HCT116 (cell line): ENCODE measurements around the gene TBL2. TPM values are rescaled to one million over a fixed set of nuclear protein-coding genes. Genes with fewer than 3 reads are reported as not detected.

Experiments
- ATAC-seq: fragments of 200-7000 bp; cut with Tn5 transposase; 2 replicates; pipeline ENCODE4 v1.9.1; 2020; ENCODE audit warnings: mild to moderate bottlenecking, moderate library complexity
- BruUV-seq: library from RNA; stranded (reverse); fragments of 400-500 nt; replicated peaks from 2 replicates; lab custom pipeline; 2021; lab: Mats Ljungman, UMichigan
- CTCF ChIA-PET: fragments of 300-600 bp; sonication (Branson Sonifier 250); formaldehyde crosslinking; loops from one replicate; lab custom pipeline; 2021; ENCODE audit warnings: antibody characterized with exemption; lab: Charles Lee
- POLR2A ChIA-PET: fragments of 300-600, 350-600 bp; sonication (Branson Sonifier 250); formaldehyde crosslinking; loops from one replicate; lab custom pipeline; 2021; ENCODE audit warnings: antibody characterized with exemption; lab: Charles Lee
- RAD21 ChIA-PET, 2 experiments: fragments of 300-600 bp; sonication (Branson Sonifier 250); formaldehyde crosslinking; loops; one replicate each; lab custom pipeline; 2023; ENCODE audit warnings: low total read pairs in 2 of 2; ENCODE audit not compliant: uncharacterized antibody in 2 of 2, unreplicated experiment in 2 of 2, low non-redundant PET in 1 of 2; lab: Charles Lee
- DNase-seq: peaks from one replicate; pipeline ENCODE4 v3.0.0-alpha.2; 2010; ENCODE audit warnings: low read depth, low spot score
- H2AFZ ChIP-seq: fragments of 200-600 bp; shearing (Covaris generic), sonication (generic); 2 replicates; pipeline ENCODE4 v1.6.1; 2017; ENCODE audit warnings: low read depth, mixed run types, mixed read lengths, antibody characterized with exemption, low read length; ENCODE audit not compliant: poor library complexity, severe bottlenecking
- H3K27ac ChIP-seq: 2 replicates; pipeline ENCODE4 v1.5.1; 2012; ENCODE audit warnings: low read depth, low read length
- H3K27me3 ChIP-seq: fragments of 200-600 bp; sonication (generic); 2 replicates; pipeline ENCODE4 v1.6.1; 2016; ENCODE audit warnings: mixed run types, low read length, mixed read lengths; ENCODE audit not compliant: insufficient read depth
- H3K36me3 ChIP-seq, 2 experiments: fragments of 200-500 bp in 1 of 2; fragments of 200-600 bp in 1 of 2; sonication (Bioruptor generic) in 1 of 2; sonication (generic) in 1 of 2; 2 replicates each; pipeline versions ENCODE4 v1.5.1 to v1.6.1; 2014 to 2016; ENCODE audit warnings: low read length in 2 of 2, inconsistent platforms in 1 of 2, mixed read lengths in 1 of 2, mixed run types in 1 of 2; ENCODE audit not compliant: insufficient read depth in 2 of 2, control insufficient read depth in 1 of 2
- H3K4me1 ChIP-seq, 2 experiments: fragments of 200-600 bp in 1 of 2; sonication (generic) in 1 of 2; 2 replicates each; pipeline versions ENCODE4 v1.5.1 to v1.6.1; 2012 to 2017; ENCODE audit warnings: low read length in 2 of 2, inconsistent platforms in 1 of 2, mild to moderate bottlenecking in 1 of 2, mixed read lengths in 1 of 2, mixed run types in 1 of 2, moderate library complexity in 1 of 2; ENCODE audit not compliant: insufficient read depth in 2 of 2, control insufficient read depth in 1 of 2
- H3K4me2 ChIP-seq: fragments of 200-600 bp; sonication (generic); 2 replicates; pipeline ENCODE4 v1.6.1; 2017; ENCODE audit warnings: mixed run types, low read length, mixed read lengths
- H3K4me3 ChIP-seq, 2 experiments: fragments of 200-600 bp in 1 of 2; sonication (generic) in 1 of 2; replicated peaks in 1 of 2; 2 replicates each; pipeline ENCODE4 v1.5.1; 2011 to 2016; ENCODE audit warnings: low read length in 2 of 2, control low read depth in 1 of 2, low read depth in 1 of 2, mild to moderate bottlenecking in 1 of 2, mixed read lengths in 1 of 2, mixed run types in 1 of 2
- H3K79me2 ChIP-seq: fragments of 200-600 bp; sonication (generic); 2 replicates; pipeline ENCODE4 v1.6.1; 2017; ENCODE audit warnings: mild to moderate bottlenecking, mixed run types, low read length, moderate library complexity, mixed read lengths; ENCODE audit not compliant: insufficient read depth
- H3K9ac ChIP-seq: fragments of 200-600 bp; sonication (generic); 2 replicates; pipeline ENCODE4 v1.6.1; 2016; ENCODE audit warnings: low read length, mixed read lengths
- H3K9me2 ChIP-seq: fragments of 200-600 bp; sonication (generic), shearing (Covaris generic); 2 replicates; pipeline ENCODE4 v1.6.1; 2017; ENCODE audit warnings: mixed run types, mild to moderate bottlenecking, moderate library complexity; ENCODE audit not compliant: insufficient read depth
- H3K9me3 ChIP-seq, 2 experiments: fragments of 200-500 bp in 1 of 2; fragments of 200-600 bp in 1 of 2; sonication (Bioruptor generic) in 1 of 2; sonication (generic) in 1 of 2; 2 replicates each; pipeline ENCODE4 v1.6.1; 2014 to 2017; ENCODE audit warnings: low read length in 2 of 2, mixed read lengths in 2 of 2, inconsistent platforms in 1 of 2, low read depth in 1 of 2, mild to moderate bottlenecking in 1 of 2, mixed run types in 1 of 2, moderate library complexity in 1 of 2; ENCODE audit not compliant: control insufficient read depth in 1 of 2, insufficient read depth in 1 of 2
- H4K20me1 ChIP-seq: fragments of 200-600 bp; sonication (generic), shearing (Covaris generic); 2 replicates; pipeline ENCODE4 v1.6.1; 2017; ENCODE audit warnings: mixed run types, mild to moderate bottlenecking, moderate library complexity; ENCODE audit not compliant: insufficient read depth
- ATF3 ChIP-seq: IDR thresholded peaks from 2 replicates; pipeline ENCODE4 v1.6.1; 2012
- CEBPB ChIP-seq: IDR thresholded peaks from 2 replicates; pipeline ENCODE4 v1.6.1; 2012; ENCODE audit warnings: low read depth
- CTCF ChIP-seq, 3 experiments: fragments of 200-600 bp in 1 of 3; sonication (generic) in 1 of 3; IDR thresholded peaks in 2 of 3; conservative IDR thresholded peaks in 1 of 3; 2 replicates each; pipeline ENCODE4 v1.5.1; 2012 to 2017; ENCODE audit warnings: low read depth in 2 of 3, low read length in 2 of 3, antibody characterized with exemption in 1 of 3, borderline replicate concordance in 1 of 3, control low read depth in 1 of 3, mild to moderate bottlenecking in 1 of 3, mixed read lengths in 1 of 3, mixed run types in 1 of 3, moderate library complexity in 1 of 3; ENCODE audit not compliant: insufficient read depth in 1 of 3
- EZH2phosphoT487 ChIP-seq: fragments of 200-600 bp; IDR thresholded peaks from 2 replicates; pipeline ENCODE4 v1.6.1; 2018; ENCODE audit warnings: antibody characterized with exemption, borderline replicate concordance
- FOSL1 ChIP-seq: IDR thresholded peaks from 2 replicates; pipeline ENCODE4 v1.6.1; 2012; ENCODE audit warnings: low read depth
- POLR2A ChIP-seq: IDR thresholded peaks from 2 replicates; pipeline ENCODE4 v1.7.0; 2011; ENCODE audit warnings: borderline replicate concordance; ENCODE audit not compliant: insufficient read depth, insufficient read length; ENCODE audit errors: extremely low read depth
- REST ChIP-seq: IDR thresholded peaks from 2 replicates; pipeline ENCODE4 v1.6.1; 2012; ENCODE audit warnings: low read depth
- SIN3A ChIP-seq: IDR thresholded peaks from 2 replicates; pipeline ENCODE4 v1.6.1; 2012; ENCODE audit warnings: low read depth
- TCF7L2 ChIP-seq: IDR thresholded peaks from 2 replicates; pipeline ENCODE4 v1.7.0; 2011; ENCODE audit warnings: borderline replicate concordance, inconsistent platforms; ENCODE audit not compliant: insufficient read depth, insufficient read length; ENCODE audit errors: extremely low read depth
- ZFX ChIP-seq: fragments of 450-650 bp; IDR thresholded peaks from 2 replicates; pipeline ENCODE4 v1.6.1; 2017
- intact Hi-C: fragments of 100-400 bp; cut with micrococcal nuclease; formaldehyde crosslinking; loops from 2 replicates; pipeline ENCODE4 v1.10.0; 2022
- total RNA-seq: library from RNA; stranded (reverse); gene quantifications from one replicate; pipeline ENCODE4 v1.2.1, GENCODE V29; 2021; ENCODE audit not compliant: unreplicated experiment

TBL2 gene
- total RNA-seq, 1 experiment from 2014 or later, result 55.0 TPM

GRCh38 chr7:73596191-73597065 is 18.0 kb upstream of the TBL2 start (continued):
- TF ChIP-seq CTCF (IDR thresholded peaks at IDR 0.05 in 2 of 3, conservative IDR thresholded peaks at IDR 0.05 in 1 of 3; ENCODE audit: borderline replicate concordance in 1 of 3, insufficient read depth in 1 of 3, low read depth in 2 of 3, low read length in 2 of 3) (no peak), ATF3 (no peak), TCF7L2 (no peak), ZFX (no peak), SIN3A (no peak), POLR2A (no peak), FOSL1 (no peak), CEBPB (no peak)

- intact Hi-C loops, result no loop called here
- Histone ChIP-seq H3K27me3 (no peaks in the 10 kb centered on the region), H3K9me3 (no peaks in the 10 kb centered on the region), H3K4me2 (no peak overlapping the region), H3K4me1 (no peaks in the 10 kb centered on the region; a peak in 1 of 4 replicates), H3K9ac (no peak overlapping the region), H3K9me2 (no peaks in the 10 kb centered on the region), H3K4me3 (no peak overlapping the region), H4K20me1 (no peaks in the 10 kb centered on the region), H3K27ac (no peak overlapping the region), H2AFZ (no peak overlapping the region), H3K36me3 (no peaks in the 10 kb centered on the region; a peak in 1 of 4 replicates), H3K79me2 (no peaks in the 10 kb centered on the region)
- ChIA-PET POLR2A (no interaction called here), CTCF (no interaction called here), RAD21 (no interaction called here)
- DNase-seq (no peak), ATAC-seq (no peak)
- BruUV-seq, result no TSS peak
- no peak for TF ChIP-seq REST
- TF ChIP-seq EZH2phosphoT487, result no peak
- no peak for TF ChIP-seq ATF3
Measured at GRCh38 chr7:73595358-73595757, 17.0 kb upstream of the TBL2 start.
